Measurements from ENCODE around the gene FTO. TPM values are rescaled to one million over a fixed set of nuclear protein-coding genes. Genes with fewer than 3 reads are reported as not detected.
A peak's percentile ranks its signal among the peaks of the same experiment; 100 is the strongest.

FTO gene
- total RNA-seq, 1 donor from 2014 or later, result 79.2 TPM

DNA sequence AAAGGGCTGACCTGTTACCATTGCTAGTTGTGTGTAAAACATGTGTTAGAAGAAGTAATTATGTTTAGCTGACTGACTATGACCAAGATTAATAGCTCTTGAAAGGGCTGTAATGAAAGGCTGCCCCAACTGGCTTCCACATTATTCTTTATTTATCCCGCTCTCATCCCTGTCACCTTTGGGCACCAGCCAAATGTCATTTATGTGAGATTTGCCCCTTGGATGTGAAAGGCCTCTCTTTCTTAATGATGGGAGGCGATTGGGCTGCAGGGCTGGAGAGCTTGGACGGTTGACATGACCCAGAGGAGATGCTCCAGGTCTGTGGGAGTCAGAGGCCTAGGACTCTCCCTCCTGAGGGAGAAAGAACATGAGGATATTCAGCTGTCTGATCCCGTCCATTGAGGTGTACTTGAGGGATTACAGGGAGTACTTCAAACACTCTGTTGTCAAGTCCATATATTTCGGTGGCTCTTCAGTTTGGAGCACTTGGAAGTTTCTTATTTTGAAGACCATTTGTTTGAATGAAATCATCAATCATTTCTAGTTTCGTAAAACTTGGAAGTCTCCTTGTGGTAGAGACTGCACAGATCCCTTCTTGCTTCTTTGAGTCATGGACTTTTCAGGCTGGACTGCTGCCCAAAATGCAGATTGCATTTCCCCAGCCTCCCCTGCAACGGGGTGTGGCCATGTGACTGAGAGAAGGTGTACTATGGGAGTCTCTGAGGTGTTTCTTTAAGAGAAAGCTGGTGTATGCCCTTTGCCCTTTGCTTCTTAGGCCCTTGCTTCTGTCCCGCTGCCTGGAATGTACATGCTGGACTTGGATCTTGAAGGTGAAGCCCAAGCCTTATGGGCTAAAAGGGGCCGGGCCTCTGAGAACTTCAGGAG, 51.3 kb downstream of the FTO start:
- DNase-seq (ENCODE audit: low spot score), result peak; percentile 40

GRCh38 chr16:53756275-53756996, 52.5 kb downstream of the FTO start:
- DNase-seq (ENCODE audit: low spot score), result no peak

- no peak for DNase-seq (ENCODE audit: low spot score)
Measured at GRCh38 chr16:53757971-53758609, 54.1 kb downstream of the FTO start.

- no peak for DNase-seq (ENCODE audit: low spot score)
Measured at GRCh38 chr16:53761962-53762703, 58.2 kb downstream of the FTO start.

DNA sequence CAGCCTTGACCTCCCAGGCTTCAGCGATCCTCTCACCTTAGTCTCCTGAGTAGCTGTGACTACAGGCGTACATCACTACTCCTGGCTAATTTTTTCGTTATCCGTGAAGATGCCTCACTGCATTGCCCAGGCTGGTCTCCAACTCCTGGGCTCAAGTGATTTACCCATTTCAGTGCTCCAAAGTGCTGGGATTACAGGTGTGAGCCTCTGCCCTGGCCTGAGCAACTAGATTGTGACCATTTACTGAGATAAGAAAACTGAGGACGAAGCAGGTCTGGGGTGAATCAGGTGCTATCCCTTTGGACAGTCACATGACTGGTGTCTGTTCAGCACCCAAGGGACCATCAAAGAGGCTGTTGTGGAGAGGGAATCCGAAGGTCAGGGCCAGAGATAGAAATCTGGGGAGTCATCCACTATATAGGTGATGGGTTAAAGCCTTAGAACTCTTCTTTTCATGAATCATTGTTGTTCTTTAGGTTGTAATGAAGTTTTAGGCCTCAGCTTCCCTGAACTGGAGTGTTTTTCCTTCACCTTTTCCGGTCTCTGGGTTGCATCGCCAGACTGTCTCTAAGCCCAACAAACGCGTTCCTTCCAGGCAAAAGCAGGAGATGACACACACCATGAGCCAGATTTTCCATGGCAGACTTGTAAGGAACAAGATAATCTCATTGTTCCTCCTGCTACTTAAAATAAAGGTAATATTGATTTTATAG, 62.5 kb downstream of the FTO start:
- DNase-seq (ENCODE audit: low spot score), result no peak

- no peak for DNase-seq (ENCODE audit: low spot score)
Measured at GRCh38 chr16:53768167-53768566, 64.2 kb downstream of the FTO start.

- no peak for DNase-seq (ENCODE audit: low spot score)
Measured at GRCh38 chr16:53768593-53768992, 64.6 kb downstream of the FTO start.

GRCh38 chr16:53769185-53769584, 65.2 kb downstream of the FTO start:
- no peak for DNase-seq (ENCODE audit: low spot score)

DNA sequence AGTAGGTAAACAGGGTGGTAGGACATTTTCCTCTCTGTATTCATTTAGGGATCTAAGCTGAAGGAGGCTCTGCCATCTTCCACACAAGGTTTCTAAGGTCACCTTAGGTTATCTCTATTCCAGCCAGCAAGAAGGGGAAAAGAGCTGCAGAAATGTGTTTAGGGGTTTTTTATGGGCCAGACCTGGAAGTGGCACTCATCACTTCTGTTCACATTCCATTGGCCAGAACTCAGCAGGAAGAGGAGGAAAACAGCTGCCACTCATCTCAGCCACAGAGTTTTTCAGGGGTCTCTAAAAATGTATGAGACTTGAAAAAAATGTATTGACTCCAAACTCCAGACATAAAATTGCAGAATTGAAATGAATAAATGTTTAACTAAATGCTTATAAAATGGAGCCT, 65.8 kb downstream of the FTO start:
- DNase-seq (ENCODE audit: low spot score), result no peak

DNA sequence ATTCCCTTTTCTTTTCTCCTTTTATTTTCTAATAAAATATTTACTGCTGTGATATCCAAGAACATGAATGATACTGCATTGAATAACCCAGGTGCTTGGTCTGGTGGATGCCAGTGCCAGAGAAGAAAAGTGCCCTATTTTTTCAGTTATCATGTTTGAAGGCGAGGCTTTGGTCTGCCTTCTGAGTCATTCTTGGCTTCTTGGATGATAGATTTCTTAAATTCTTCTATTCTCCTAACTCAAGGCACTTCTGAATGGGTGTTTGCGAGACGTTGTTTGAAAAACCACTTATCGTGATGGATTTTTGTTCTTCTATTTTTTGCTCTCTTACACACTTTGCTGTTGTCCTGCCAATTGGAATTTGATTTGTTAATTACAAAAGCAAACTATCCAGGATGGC, 66.7 kb downstream of the FTO start:
- no peak for DNase-seq (ENCODE audit: low spot score)

- no peak for DNase-seq (ENCODE audit: low spot score)
Measured at GRCh38 chr16:53771655-53772497, 67.9 kb downstream of the FTO start.

GRCh38 chr16:53773150-53773846, 69.3 kb downstream of the FTO start:
- DNase-seq (ENCODE audit: low spot score), result peak; percentile 44

DNA sequence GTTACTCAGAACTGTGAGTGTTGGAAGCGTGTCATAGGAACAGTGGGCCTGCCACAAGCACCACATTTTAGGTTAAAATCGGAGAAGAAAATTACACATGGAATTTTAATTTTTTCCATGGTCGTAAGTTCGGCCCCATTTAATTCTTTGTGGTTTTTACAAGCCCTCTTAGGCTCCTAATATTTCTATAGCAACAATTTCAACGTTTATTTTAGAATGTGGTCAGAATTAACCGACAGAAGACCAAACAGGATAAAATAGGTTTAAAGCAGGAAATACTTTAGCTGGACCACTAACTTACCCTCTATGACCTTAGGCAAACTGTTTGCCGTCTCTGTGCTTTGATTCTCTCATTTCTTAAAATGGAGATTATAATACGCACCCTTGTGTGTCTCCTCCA, 69.9 kb downstream of the FTO start:
- no peak for DNase-seq (ENCODE audit: low spot score)

- no peak for DNase-seq (ENCODE audit: low spot score)
Measured at GRCh38 chr16:53775106-53775820, 71.3 kb downstream of the FTO start.

DNA sequence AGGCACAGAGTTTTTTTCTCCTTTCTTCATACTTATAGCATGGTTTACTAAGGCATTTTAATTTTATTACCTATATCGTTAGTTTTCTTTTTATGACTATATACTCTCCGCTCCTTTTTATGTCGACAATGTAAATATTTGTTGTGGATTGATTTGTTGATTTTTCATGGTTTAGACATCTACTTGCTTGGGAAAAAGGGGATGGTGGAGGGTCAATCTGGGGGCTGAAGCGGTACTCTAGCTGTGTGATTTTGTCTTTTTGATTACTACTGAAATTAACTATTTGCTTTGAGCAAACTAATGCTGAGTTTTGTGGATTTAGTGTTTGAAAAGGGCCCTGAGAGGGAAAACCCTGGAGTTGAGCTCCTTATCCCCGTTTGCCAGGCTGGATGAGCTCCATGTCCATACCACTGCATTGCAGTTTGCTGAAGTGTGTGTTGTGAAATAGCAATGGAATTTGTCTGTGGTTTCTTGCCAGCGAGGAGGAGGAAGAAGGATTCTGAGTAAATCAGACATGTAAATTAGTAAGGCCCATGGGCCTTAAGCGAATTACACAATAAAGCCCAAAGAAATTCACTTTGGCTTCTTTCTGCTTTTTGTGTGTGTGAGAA, 72.0 kb downstream of the FTO start:
- peak; percentile 53 for DNase-seq (ENCODE audit: low spot score)

DNA sequence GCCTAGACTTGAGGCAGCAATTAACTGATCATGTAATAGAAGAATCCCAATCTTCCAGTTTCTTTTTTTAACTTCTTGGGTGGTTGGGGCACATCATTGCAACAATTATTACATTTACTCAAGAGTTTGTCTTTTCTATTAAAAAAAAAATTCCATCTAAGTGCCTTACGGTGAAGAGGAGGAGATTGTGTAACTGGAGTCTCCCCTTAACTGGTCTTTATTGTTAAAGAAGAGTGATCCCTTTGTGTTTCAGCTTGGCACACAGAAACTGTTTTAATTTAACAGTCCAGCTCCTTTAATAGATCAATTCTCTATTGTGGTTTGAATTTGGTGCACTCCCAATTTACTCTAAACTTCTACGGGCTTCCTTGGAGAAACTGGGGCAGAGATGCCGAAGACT, 75.2 kb downstream of the FTO start:
- DNase-seq (ENCODE audit: low spot score), result no peak

DNA sequence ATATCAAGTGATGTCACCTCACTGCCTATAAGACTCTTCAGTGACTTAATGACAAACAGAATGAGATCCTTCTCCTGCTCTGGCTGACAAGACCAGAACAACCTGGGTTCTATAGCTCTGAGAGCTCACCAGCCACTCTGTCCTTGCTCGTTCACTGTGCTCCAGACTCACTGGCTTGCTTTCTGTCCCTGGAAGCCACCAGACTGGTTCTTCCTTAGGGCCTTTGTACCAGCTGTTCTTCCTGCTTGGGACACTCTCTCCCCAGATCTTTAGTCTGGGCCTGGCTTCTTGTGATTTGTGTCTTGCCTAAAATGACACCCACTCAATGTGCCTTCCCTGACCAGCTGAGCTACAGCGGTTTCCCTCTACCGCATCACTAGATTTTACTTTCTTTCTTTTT, 76.1 kb downstream of the FTO start:
- DNase-seq (ENCODE audit: low spot score), result peak; percentile 36

DNA sequence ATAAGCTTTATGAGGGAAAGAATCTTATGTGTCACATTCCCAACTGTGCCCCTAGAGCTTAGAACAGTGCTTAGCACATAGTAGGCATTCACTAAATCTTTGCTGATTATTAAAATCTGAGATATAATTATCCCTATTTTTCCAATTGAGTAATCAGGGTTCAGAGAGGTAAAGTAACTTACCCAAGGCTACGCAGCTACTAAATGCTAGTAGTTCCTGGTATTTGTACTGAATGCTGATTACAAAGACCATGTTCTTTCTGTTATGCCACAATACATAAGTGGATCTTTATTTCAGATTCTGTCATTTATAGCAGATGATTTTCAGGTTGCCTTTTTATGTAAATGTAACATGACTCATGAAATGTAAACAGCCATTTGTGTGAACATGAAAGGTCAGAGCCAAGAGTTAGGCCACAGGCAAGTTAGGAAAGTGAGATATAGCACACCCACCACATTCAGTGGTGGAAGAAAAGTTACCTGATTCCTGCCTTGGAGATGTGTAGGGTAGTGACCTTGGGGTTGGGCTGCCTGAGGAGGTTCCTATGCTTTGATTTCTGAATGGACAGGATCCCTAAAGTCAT, 77.2 kb downstream of the FTO start:
- DNase-seq (ENCODE audit: low spot score), result no peak

Data from mucosa of gallbladder (tissue), 1 donor.